ENCODE measurements around the gene NCAPH2. TPM values are rescaled to one million over a fixed set of nuclear protein-coding genes. Genes with fewer than 3 reads are reported as not detected.

NCAPH2 gene
- total and polyA plus RNA-seq, 3 experiments from 2014 or later = 36.5 to 165 (median 155) TPM

- H3K4me3 ChIP-seq (ENCODE audit: low read length) = no peak overlapping the region
- H3K4me1 Mint-ChIP-seq = peaks cover 26 to 42% (median 33%) of the 10 kb centered on the region in 3 donors
- no peaks in the 10 kb centered on the region for H3K36me3 ChIP-seq (ENCODE audit: insufficient read depth, low read length)
- CTCF ChIA-PET = interaction anchor here (1.4 to 6.7 kb wide), 4 partner anchors 10 to 92 kb away, joined by 3 to 86 read pairs (median 76); partner anchors contain the start of gene KLHDC7B
- H3K27me3 Mint-ChIP-seq = no peaks in the 10 kb centered on the region
- POLR2A ChIA-PET = interaction anchor here (1.0 to 4.9 kb wide), 3 partner anchors 10 to 21 kb away, joined by 5 to 81 read pairs (median 8); partner anchors contain the start of genes LMF2 and NCAPH2
- H3K27ac ChIP-seq (ENCODE audit: low read depth, low read length) = no peak overlapping the region
- peaks cover 33% of the 10 kb centered on the region for H3K4me1 ChIP-seq (ENCODE audit: insufficient read depth, low read length)
- no peaks in the 10 kb centered on the region for H3K27me3 ChIP-seq (ENCODE audit: insufficient read depth, low read length, poor library complexity, severe bottlenecking)
- H3K4me3 Mint-ChIP-seq = peak overlapping the region; percentile 71 to 93 (median 79)
- no peaks in the 10 kb centered on the region for H3K9me3 ChIP-seq (ENCODE audit: low read length)
- peak overlapping the region; percentile 49 to 99 (median 90) for H3K27ac Mint-ChIP-seq
- peaks cover 0 to 7% (median 3%) of the 10 kb centered on the region in 3 donors for H3K36me3 Mint-ChIP-seq
- DNase-seq = no peak
- H3K9me3 Mint-ChIP-seq = no peaks in the 10 kb centered on the region
Measured at GRCh38 chr22:50528682-50529415, 20.8 kb downstream of the NCAPH2 start.

GRCh38 chr22:50529416-50529896 lies 21.4 kb downstream of the NCAPH2 start:
- DNase-seq = peak in 1 of 5 donors; percentile 60
- Mint-ChIP-seq H3K4me3 (peak overlapping the region in 6 of 7 donors; percentile 27 to 86 (median 53)), H3K27ac (peak overlapping the region in 6 of 8 donors; percentile 29 to 99 (median 76)), H3K4me1 (peaks cover 26 to 39% (median 32%) of the 10 kb centered on the region in 3 donors), H3K36me3 (peaks cover 0 to 6% (median 3%) of the 10 kb centered on the region in 3 donors), H3K9me3 (no peaks in the 10 kb centered on the region), H3K27me3 (no peaks in the 10 kb centered on the region)
- CTCF ChIA-PET = interaction anchor here (1.0 to 6.7 kb wide), 6 partner anchors 9 to 91 kb away, joined by 3 to 86 read pairs (median 4); partner anchors contain the start of genes KLHDC7B and SYCE3
- peak overlapping the region; percentile 92 for H3K27ac ChIP-seq (ENCODE audit: low read depth, low read length)
- no peaks in the 10 kb centered on the region for H3K36me3 ChIP-seq (ENCODE audit: insufficient read depth, low read length)
- POLR2A ChIA-PET = interaction anchor here (1.0 to 1.5 kb wide), 4 partner anchors 10 to 34 kb away, joined by 3 to 11 read pairs (median 7); partner anchors contain the start of genes LMF2 and NCAPH2
- peaks cover 27% of the 10 kb centered on the region for H3K4me1 ChIP-seq (ENCODE audit: insufficient read depth, low read length)
- H3K27me3 ChIP-seq (ENCODE audit: insufficient read depth, low read length, poor library complexity, severe bottlenecking) = no peaks in the 10 kb centered on the region
- H3K9me3 ChIP-seq (ENCODE audit: low read length) = no peaks in the 10 kb centered on the region
- no peak overlapping the region for H3K4me3 ChIP-seq (ENCODE audit: low read length)

GRCh38 chr22:50529897-50530579 lies 22.0 kb downstream of the NCAPH2 start, which contains the start of gene TYMP:
TSS of gene TYMP (minus strand) at chr22:50530012. CDS start at chr22:50529709, 303 bp downstream.
- H3K27ac ChIP-seq (ENCODE audit: low read depth, low read length) = peak within 1 kb of the TSS; percentile 92
- no peaks in the 10 kb centered on the region for H3K27me3 Mint-ChIP-seq
- H3K27me3 ChIP-seq (ENCODE audit: insufficient read depth, low read length, poor library complexity, severe bottlenecking) = no peaks in the 10 kb centered on the region
- peak; percentile 37 to 75 (median 61) for DNase-seq
- H3K9me3 ChIP-seq (ENCODE audit: low read length) = no peaks in the 10 kb centered on the region
- H3K27ac Mint-ChIP-seq = peak within 1 kb of the TSS; percentile 96 to 99 (median 98)
- H3K36me3 Mint-ChIP-seq = peaks cover 0 to 1% (median 0%) of the 10 kb centered on the region in 3 donors
- peaks cover 22 to 34% (median 26%) of the 10 kb centered on the region in 3 donors for H3K4me1 Mint-ChIP-seq
- H3K4me1 ChIP-seq (ENCODE audit: insufficient read depth, low read length) = peaks cover 22% of the 10 kb centered on the region
- no peaks in the 10 kb centered on the region for H3K36me3 ChIP-seq (ENCODE audit: insufficient read depth, low read length)
- peak within 1 kb of the TSS; percentile 90 to 94 (median 92) for H3K4me3 Mint-ChIP-seq
- H3K9me3 Mint-ChIP-seq = no peaks in the 10 kb centered on the region
- ChIA-PET POLR2A (interaction anchor here (1.0 to 1.5 kb wide), 4 partner anchors 9 to 33 kb away, joined by 3 to 11 read pairs (median 7); partner anchors contain the start of genes LMF2 and NCAPH2), CTCF (interaction anchor here (1.0 to 6.7 kb wide), 6 partner anchors 8 to 91 kb away, joined by 3 to 86 read pairs (median 4); partner anchors contain the start of genes KLHDC7B and SYCE3)
- H3K4me3 ChIP-seq (ENCODE audit: low read length) = peak within 1 kb of the TSS; percentile 84

GRCh38 chr22:50530580-50530876 lies 22.5 kb downstream of the NCAPH2 start:
- Histone ChIP-seq H3K4me1 (ENCODE audit: insufficient read depth, low read length) (peaks cover 21% of the 10 kb centered on the region), H3K27ac (ENCODE audit: low read depth, low read length) (peak overlapping the region; percentile 92), H3K9me3 (ENCODE audit: low read length) (no peaks in the 10 kb centered on the region), H3K36me3 (ENCODE audit: insufficient read depth, low read length) (no peaks in the 10 kb centered on the region), H3K4me3 (ENCODE audit: low read length) (peak overlapping the region; percentile 84), H3K27me3 (ENCODE audit: insufficient read depth, low read length, poor library complexity, severe bottlenecking) (no peaks in the 10 kb centered on the region)
- CTCF ChIA-PET = no interaction called here
- POLR2A ChIA-PET = interaction anchor here (0.7 to 1.4 kb wide), 2 partner anchors 9 to 90 kb away, joined by 4 read pairs; no protein-coding TSS in a partner anchor
- DNase-seq = no peak
- peak overlapping the region; percentile 88 to 99 (median 98) for H3K27ac Mint-ChIP-seq
- no peaks in the 10 kb centered on the region for H3K9me3 Mint-ChIP-seq
- peaks cover 22 to 34% (median 26%) of the 10 kb centered on the region in 3 donors for H3K4me1 Mint-ChIP-seq
- peaks cover 0 to 1% (median 0%) of the 10 kb centered on the region in 3 donors for H3K36me3 Mint-ChIP-seq
- no peaks in the 10 kb centered on the region for H3K27me3 Mint-ChIP-seq
- peak overlapping the region; percentile 90 to 94 (median 92) for H3K4me3 Mint-ChIP-seq

- Mint-ChIP-seq H3K4me3 (peak overlapping the region; percentile 90 to 94 (median 92)), H3K9me3 (no peaks in the 10 kb centered on the region), H3K36me3 (peaks cover 0 to 1% (median 0%) of the 10 kb centered on the region in 3 donors), H3K4me1 (peaks cover 22 to 34% (median 26%) of the 10 kb centered on the region in 3 donors), H3K27me3 (no peaks in the 10 kb centered on the region), H3K27ac (peak overlapping the region; percentile 96 to 99 (median 98))
- CTCF ChIA-PET = interaction anchor here (1.1 to 1.5 kb wide), 2 partner anchors 9 to 17 kb away, joined by 3 read pairs; no protein-coding TSS in a partner anchor
- Histone ChIP-seq H3K4me1 (ENCODE audit: insufficient read depth, low read length) (peaks cover 21% of the 10 kb centered on the region), H3K27me3 (ENCODE audit: insufficient read depth, low read length, poor library complexity, severe bottlenecking) (no peaks in the 10 kb centered on the region), H3K9me3 (ENCODE audit: low read length) (no peaks in the 10 kb centered on the region), H3K4me3 (ENCODE audit: low read length) (peak overlapping the region; percentile 84), H3K36me3 (ENCODE audit: insufficient read depth, low read length) (no peaks in the 10 kb centered on the region), H3K27ac (ENCODE audit: low read depth, low read length) (peak overlapping the region; percentile 92)
- POLR2A ChIA-PET = interaction anchor here (0.7 to 1.7 kb wide), 5 partner anchors 8 to 90 kb away, joined by 3 to 8 read pairs (median 4); partner anchors contain the start of gene SYCE3
- DNase-seq = peak; percentile 45 to 87 (median 67)
Measured at GRCh38 chr22:50530877-50531545, 23.0 kb downstream of the NCAPH2 start.

- H3K27ac Mint-ChIP-seq = peak overlapping the region; percentile 96 to 99 (median 98)
- H3K4me3 Mint-ChIP-seq = peak overlapping the region; percentile 90 to 94 (median 92)
- H3K27me3 Mint-ChIP-seq = no peaks in the 10 kb centered on the region
- peaks cover 22 to 34% (median 26%) of the 10 kb centered on the region in 3 donors for H3K4me1 Mint-ChIP-seq
- H3K4me3 ChIP-seq (ENCODE audit: low read length) = peak overlapping the region; percentile 84
- H3K36me3 Mint-ChIP-seq = peaks cover 0 to 1% (median 0%) of the 10 kb centered on the region in 3 donors
- ChIA-PET POLR2A (interaction anchor here (0.9 to 1.7 kb wide), 4 partner anchors 13 to 89 kb away, joined by 3 to 8 read pairs (median 5); partner anchors contain the start of gene SYCE3), CTCF (interaction anchor here (1.1 to 1.5 kb wide), 2 partner anchors 9 to 16 kb away, joined by 3 read pairs; no protein-coding TSS in a partner anchor)
- H3K27ac ChIP-seq (ENCODE audit: low read depth, low read length) = peak overlapping the region; percentile 92
- no peaks in the 10 kb centered on the region for H3K36me3 ChIP-seq (ENCODE audit: insufficient read depth, low read length)
- peak in 4 of 5 donors; percentile 49 to 79 (median 55) for DNase-seq
- no peaks in the 10 kb centered on the region for H3K9me3 Mint-ChIP-seq
- no peaks in the 10 kb centered on the region for H3K9me3 ChIP-seq (ENCODE audit: low read length)
- no peaks in the 10 kb centered on the region for H3K27me3 ChIP-seq (ENCODE audit: insufficient read depth, low read length, poor library complexity, severe bottlenecking)
- peaks cover 20% of the 10 kb centered on the region for H3K4me1 ChIP-seq (ENCODE audit: insufficient read depth, low read length)
Measured at GRCh38 chr22:50531546-50531961, 23.5 kb downstream of the NCAPH2 start.
